Coronary artery (tissue), 2 donors: ENCODE data around the gene OCA2.

Experiments used
- DNase-seq: peaks from one replicate; pipeline ENCODE4 v3.0.0-alpha.2; 2017; ENCODE audit warnings: low spot score
- H3K27ac ChIP-seq, 2 donors: fragments of 200-600 bp; sonication (generic); one replicate each; pipeline ENCODE4 v1.5.1; 2016 to 2019
- H3K4me3 ChIP-seq: fragments of 200-600 bp; sonication (generic); 2 replicates; pipeline ENCODE4 v1.5.1; 2016; ENCODE audit warnings: mild to moderate bottlenecking, moderate library complexity
- TF ChIP-seq, protein P1 (sequence below): fragments of 200-600 bp; sonication (generic); IDR thresholded peaks from one replicate; pipeline ENCODE4 v1.5.1; 2019; ENCODE audit warnings: antibody characterized with exemption

OCA2 gene

DNA sequence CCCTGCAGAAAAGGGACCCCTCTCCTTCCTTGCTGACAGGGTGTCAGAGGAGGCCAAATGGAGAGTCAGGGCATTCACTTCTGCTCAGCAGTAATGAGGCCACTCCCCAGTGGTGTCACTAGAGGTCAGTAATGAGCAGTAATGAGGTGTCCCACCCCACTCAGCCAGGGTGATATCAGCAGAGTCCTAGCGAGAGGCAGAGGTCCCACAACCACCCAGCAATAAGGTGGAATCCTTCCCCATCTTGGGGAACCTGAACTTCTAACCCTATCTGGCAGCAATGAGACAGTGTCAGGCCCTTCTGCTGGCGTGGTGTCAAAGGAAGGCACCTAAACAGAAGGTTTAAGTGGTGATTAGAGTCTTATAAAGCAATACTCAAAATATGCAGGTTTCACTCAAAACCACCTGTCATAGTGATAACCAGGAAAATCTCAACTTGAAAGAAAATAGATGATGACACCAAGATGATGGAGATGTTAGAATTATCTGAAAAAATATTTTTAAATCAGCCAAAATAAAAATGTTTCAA, 12.9 kb downstream of the OCA2 start:
- TF ChIP-seq, protein P1, sequence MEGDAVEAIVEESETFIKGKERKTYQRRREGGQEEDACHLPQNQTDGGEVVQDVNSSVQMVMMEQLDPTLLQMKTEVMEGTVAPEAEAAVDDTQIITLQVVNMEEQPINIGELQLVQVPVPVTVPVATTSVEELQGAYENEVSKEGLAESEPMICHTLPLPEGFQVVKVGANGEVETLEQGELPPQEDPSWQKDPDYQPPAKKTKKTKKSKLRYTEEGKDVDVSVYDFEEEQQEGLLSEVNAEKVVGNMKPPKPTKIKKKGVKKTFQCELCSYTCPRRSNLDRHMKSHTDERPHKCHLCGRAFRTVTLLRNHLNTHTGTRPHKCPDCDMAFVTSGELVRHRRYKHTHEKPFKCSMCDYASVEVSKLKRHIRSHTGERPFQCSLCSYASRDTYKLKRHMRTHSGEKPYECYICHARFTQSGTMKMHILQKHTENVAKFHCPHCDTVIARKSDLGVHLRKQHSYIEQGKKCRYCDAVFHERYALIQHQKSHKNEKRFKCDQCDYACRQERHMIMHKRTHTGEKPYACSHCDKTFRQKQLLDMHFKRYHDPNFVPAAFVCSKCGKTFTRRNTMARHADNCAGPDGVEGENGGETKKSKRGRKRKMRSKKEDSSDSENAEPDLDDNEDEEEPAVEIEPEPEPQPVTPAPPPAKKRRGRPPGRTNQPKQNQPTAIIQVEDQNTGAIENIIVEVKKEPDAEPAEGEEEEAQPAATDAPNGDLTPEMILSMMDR = peak; percentile 61
- peak overlapping the region in 1 of 2 donors; percentile 33 for H3K27ac ChIP-seq
- H3K4me3 ChIP-seq = no peak overlapping the region
- DNase-seq = no peak

DNA sequence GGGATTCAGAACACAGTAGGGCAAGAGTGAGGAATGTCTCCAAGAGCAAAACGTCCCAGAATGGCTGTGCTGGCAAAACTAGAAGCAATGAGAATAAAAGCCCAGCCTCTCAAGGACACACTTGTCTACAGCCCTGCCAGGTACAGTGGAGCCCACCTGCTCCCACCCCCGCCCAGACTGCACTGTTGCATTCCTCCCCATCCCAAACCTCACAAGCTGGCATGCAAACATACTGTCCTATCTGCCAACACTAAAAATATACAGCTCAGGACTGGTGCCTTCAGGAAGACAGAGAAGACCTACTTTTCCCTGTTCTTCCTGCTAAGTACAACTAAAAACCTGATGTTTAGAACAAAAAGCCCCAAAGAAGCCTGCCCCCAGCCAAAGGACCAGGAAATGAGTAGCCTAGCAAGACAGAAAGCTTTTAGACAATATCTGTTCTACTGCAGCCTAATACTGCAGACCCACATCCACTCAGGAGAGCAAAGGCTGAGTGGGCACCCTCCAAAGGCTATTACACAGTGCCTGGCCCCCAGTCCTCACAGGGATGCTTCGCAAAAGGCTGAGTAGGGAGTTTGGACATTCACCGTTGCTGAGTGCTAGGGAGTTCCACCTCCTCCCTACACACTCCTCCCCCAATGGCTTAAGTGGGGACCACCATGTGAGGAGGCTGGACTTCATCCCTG, 13.5 kb downstream of the OCA2 start:
- TF ChIP-seq, protein P1 = no peak
- Histone ChIP-seq H3K4me3 (no peak overlapping the region), H3K27ac (no peak overlapping the region)
- no peak for DNase-seq

DNA sequence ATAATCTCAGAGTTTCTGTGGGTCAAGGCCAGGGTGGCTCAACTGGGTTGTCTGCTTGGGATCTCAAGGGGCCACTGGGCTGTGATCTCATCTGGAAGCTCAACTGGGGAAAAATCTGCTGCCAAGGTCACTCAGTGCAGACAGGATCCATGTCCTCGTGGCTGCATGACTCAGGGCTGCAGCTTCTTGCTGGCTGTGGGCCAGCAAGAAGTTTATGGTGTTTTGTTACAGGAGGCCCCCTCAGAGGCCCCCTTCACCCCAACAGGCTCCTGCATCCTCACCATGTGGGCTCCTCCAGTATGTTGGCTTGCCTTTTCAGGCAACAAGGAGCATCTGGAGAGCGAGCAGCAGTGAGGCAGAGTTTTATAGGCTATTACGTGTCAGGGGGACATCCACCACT, 14.6 kb downstream of the OCA2 start:
- no peak overlapping the region for H3K4me3 ChIP-seq
- no peak overlapping the region for H3K27ac ChIP-seq
- no peak for DNase-seq
- TF ChIP-seq, protein P1 = no peak

DNA sequence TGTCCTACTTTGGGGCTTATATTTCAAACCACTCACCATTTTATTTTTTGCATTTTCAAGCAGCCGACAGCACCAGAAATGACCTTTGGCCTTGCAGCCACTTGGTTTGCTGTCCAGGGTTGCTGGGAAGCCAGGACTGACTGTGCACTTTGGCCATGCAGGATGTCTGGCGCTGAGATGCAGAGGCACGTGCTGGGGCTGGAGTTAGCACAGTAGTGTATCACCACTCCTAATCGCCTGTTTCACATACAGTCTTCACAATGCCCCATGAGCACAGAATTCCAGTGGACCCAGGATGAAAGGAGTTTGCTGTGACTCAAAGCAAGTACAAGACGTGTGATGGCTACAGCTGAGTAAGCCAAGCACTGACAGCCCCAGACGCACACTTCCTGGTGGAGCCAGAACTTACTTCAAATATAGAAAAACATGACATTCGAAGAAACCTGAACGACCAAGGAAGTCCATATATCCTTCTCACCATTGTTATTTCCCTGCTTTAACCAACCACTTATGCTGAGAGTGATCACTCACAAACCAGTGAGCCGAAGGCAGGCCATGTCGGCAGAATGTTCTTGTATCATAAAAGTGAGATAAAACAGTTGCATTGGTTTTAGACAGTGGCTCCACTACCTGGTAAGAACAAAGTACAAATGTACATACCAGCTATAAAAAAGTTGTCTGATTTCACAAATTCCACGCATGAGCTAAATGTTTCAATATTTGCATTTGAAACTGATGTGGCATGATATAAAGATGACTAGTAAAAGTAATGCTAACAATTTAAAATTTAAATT, 16.0 kb downstream of the OCA2 start:
- TF ChIP-seq, protein P1 = no peak
- no peak for DNase-seq

DNA sequence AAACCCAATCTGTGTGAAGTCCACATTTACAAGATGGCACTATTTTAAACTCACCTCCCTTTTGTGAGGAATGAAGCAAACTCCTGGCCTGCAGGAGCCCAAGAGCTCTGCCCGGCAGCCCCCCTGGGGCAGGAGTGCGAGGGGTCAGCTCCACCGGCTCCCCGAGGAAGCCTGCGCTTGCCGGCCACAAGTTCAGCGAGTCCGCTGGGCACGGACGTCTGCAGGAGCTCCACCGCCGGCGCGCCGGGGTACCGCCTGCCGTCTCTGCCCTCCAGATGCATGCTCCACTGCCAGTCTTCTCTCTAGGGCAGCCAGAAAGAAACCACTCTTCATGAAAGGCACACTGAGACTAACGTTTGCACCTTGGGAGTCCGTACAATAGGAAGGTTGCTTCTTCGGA, 17.5 kb downstream of the OCA2 start:
- no peak for DNase-seq
- Histone ChIP-seq H3K27ac (no peak overlapping the region), H3K4me3 (no peak overlapping the region)
- TF ChIP-seq, protein P1 = no peak

More for the DNA sequence above, 16.0 kb downstream of the OCA2 start:
- no peak overlapping the region for H3K4me3 ChIP-seq
- H3K27ac ChIP-seq = no peak overlapping the region

DNA sequence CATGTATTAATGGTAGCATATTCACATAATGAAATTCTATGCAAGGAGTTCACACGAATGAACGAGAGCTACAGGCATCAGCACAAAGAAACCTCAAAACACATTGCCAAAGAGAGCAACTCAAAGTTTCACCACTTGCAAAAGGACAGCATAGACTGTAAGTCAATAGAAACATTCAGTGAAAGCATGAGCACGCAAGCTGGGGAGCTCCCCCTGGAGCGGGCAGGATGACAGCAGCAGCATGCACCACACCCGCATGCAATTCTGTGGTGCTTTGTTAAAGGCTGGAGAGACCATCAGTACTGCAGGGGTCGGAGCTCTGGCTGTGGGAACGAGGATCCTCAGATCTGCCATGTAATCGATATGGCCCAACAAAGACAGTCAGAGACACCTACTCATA, 18.7 kb downstream of the OCA2 start:
- H3K4me3 ChIP-seq = no peak overlapping the region
- no peak overlapping the region for H3K27ac ChIP-seq
- TF ChIP-seq, protein P1 = no peak
- no peak for DNase-seq
